Measurements from ENCODE around the gene SMAD9. TPM values are rescaled to one million over a fixed set of nuclear protein-coding genes. Genes with fewer than 3 reads are reported as not detected.

The SMAD9 gene
- total and polyA plus RNA-seq, 2 of the 4 experiments (the other 2 are of a cell fraction), result 3.2 to 4.8 TPM

DNA sequence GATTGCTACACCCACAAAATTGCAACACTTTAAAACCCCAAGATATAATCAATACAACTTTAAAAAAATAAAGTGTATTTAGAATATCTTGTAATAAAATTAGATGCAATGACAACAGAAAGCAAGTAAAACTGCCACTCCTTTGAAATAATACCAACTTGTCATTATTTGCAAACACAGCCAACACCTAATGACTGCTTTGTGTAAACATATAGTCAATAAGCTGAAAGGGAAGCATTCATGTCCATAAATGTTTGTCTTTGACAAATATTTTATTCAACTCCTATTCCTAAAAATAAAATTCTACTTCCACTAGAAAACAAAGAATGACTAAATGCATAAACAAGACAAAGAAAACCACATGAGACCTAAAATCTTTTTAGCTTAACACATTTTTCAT is 6.6 kb downstream of the SMAD9 start:
- Histone ChIP-seq H3K9me3 (ENCODE audit: control insufficient read depth, insufficient read depth, low read length) (no peaks in the 10 kb centered on the region), H3K9ac (ENCODE audit: low read depth, low read length) (no peak overlapping the region), H4K8ac (ENCODE audit: low read depth in 2 of 2, low read length in 2 of 2) (no peak overlapping the region), H2BK20ac (ENCODE audit: low read depth, low read length) (no peak overlapping the region), H3K18ac (ENCODE audit: low read depth, low read length) (no peak overlapping the region), H2BK5ac (ENCODE audit: low read depth, low read length, poor library complexity, severe bottlenecking) (no peak overlapping the region), H3K14ac (replicated peaks; ENCODE audit: low read depth, low read length) (no peak overlapping the region), H4K91ac (ENCODE audit: insufficient read depth, low read depth, low read length) (no peak overlapping the region), H3K27me3 (ENCODE audit: control insufficient read depth, insufficient read depth, low read length) (no peaks in the 10 kb centered on the region), H3K27ac (ENCODE audit: insufficient read depth, low read length) (no peak overlapping the region), H4K5ac (ENCODE audit: low read depth, low read length) (no peak overlapping the region), H2AK9ac (replicated peaks; ENCODE audit: low read depth, low read length, poor library complexity) (no peak overlapping the region), H2AFZ (replicated peaks; ENCODE audit: low read length, poor library complexity) (no peak overlapping the region), H2BK15ac (ENCODE audit: low read depth, low read length) (no peak overlapping the region), H2AK5ac (ENCODE audit: low read depth, low read length) (no peak overlapping the region), H3K79me1 (ENCODE audit: low read depth in 1 of 2, low read length in 2 of 2) (peaks cover 21 to 63% of the 10 kb centered on the region in 2 experiments), H2BK120ac (ENCODE audit: low read depth, low read length) (no peak overlapping the region), H3K4me3 (ENCODE audit: insufficient read depth, low read depth, low read length) (no peak overlapping the region), H4K20me1 (ENCODE audit: insufficient read depth, low read length) (peaks cover 5% of the 10 kb centered on the region; the same call in 1 of the 2 replicates), H3K4me2 (ENCODE audit: low read depth, low read length) (no peak overlapping the region), H3K56ac (ENCODE audit: extremely low read depth, insufficient read depth, low read length) (no peak overlapping the region), H3K4ac (ENCODE audit: low read depth, low read length) (no peak overlapping the region), H3K23ac (ENCODE audit: low read depth, low read length) (no peak overlapping the region), H3K4me1 (ENCODE audit: control insufficient read depth, insufficient read depth, low read length) (peaks cover 7% of the 10 kb centered on the region), H3K36me3 (ENCODE audit: control insufficient read depth, insufficient read depth, low read length) (no peaks in the 10 kb centered on the region), H3K9me1 (ENCODE audit: insufficient read depth, low read length) (peaks cover 15% of the 10 kb centered on the region)
- in situ Hi-C loops (cut with MboI; ENCODE audit: low sequenced_read_pairs) (no loop called here), intact Hi-C loops (cut with micrococcal nuclease) (no loop called here), dilution Hi-C loops (cut with HindIII; ENCODE audit: low sequenced_read_pairs, unreplicated experiment) (no loop called here)
- no peak for DNase-seq
- POLR2A ChIA-PET (ENCODE audit: unreplicated experiment), result no interaction called here
- BruUV-seq (replicated peaks), result no TSS peak
- CTCF ChIA-PET, result interaction anchor here (0.7 kb wide), 1 partner anchor 69 kb away, joined by 3 read pairs; no protein-coding TSS in a partner anchor
- TF ChIP-seq RCOR1 (IDR thresholded peaks at IDR 0.05; ENCODE audit: insufficient replicate concordance, low read length), result no peak
- TF ChIP-seq SMC3 (IDR thresholded peaks at IDR 0.05; ENCODE audit: low read depth, low read length), result no peak
- TF ChIP-seq BHLHE40 (IDR thresholded peaks at IDR 0.05; ENCODE audit: low read depth, low read length), result no peak
- TF ChIP-seq, protein P1, sequence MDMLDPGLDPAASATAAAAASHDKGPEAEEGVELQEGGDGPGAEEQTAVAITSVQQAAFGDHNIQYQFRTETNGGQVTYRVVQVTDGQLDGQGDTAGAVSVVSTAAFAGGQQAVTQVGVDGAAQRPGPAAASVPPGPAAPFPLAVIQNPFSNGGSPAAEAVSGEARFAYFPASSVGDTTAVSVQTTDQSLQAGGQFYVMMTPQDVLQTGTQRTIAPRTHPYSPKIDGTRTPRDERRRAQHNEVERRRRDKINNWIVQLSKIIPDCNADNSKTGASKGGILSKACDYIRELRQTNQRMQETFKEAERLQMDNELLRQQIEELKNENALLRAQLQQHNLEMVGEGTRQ (IDR thresholded peaks at IDR 0.05; ENCODE audit: low read depth, low read length), result no peak
- no peak for TF ChIP-seq FOS (IDR thresholded peaks at IDR 0.05; ENCODE audit: low read depth, low read length)
- TF ChIP-seq MAFK (IDR thresholded peaks at IDR 0.05; ENCODE audit: low read depth, low read length), result no peak
- no peak for TF ChIP-seq POLR2A (IDR thresholded peaks at IDR 0.05; ENCODE audit: low read depth, low read length)
- no peak for TF ChIP-seq CHD1 (IDR thresholded peaks at IDR 0.05; ENCODE audit: low read depth, low read length)
- no peak for TF ChIP-seq RAD21 (IDR thresholded peaks at IDR 0.05; ENCODE audit: low read length)
- TF ChIP-seq, protein P2, sequence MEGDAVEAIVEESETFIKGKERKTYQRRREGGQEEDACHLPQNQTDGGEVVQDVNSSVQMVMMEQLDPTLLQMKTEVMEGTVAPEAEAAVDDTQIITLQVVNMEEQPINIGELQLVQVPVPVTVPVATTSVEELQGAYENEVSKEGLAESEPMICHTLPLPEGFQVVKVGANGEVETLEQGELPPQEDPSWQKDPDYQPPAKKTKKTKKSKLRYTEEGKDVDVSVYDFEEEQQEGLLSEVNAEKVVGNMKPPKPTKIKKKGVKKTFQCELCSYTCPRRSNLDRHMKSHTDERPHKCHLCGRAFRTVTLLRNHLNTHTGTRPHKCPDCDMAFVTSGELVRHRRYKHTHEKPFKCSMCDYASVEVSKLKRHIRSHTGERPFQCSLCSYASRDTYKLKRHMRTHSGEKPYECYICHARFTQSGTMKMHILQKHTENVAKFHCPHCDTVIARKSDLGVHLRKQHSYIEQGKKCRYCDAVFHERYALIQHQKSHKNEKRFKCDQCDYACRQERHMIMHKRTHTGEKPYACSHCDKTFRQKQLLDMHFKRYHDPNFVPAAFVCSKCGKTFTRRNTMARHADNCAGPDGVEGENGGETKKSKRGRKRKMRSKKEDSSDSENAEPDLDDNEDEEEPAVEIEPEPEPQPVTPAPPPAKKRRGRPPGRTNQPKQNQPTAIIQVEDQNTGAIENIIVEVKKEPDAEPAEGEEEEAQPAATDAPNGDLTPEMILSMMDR (conservative IDR thresholded peaks at IDR 0.05; ENCODE audit: low read depth, low read length), result no peak
- no peak for TF ChIP-seq MAZ (IDR thresholded peaks at IDR 0.05; ENCODE audit: borderline replicate concordance, low read depth, low read length)
- TF ChIP-seq, protein P3, sequence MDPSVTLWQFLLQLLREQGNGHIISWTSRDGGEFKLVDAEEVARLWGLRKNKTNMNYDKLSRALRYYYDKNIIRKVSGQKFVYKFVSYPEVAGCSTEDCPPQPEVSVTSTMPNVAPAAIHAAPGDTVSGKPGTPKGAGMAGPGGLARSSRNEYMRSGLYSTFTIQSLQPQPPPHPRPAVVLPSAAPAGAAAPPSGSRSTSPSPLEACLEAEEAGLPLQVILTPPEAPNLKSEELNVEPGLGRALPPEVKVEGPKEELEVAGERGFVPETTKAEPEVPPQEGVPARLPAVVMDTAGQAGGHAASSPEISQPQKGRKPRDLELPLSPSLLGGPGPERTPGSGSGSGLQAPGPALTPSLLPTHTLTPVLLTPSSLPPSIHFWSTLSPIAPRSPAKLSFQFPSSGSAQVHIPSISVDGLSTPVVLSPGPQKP (IDR thresholded peaks at IDR 0.05; ENCODE audit: borderline replicate concordance, low read depth, low read length), result no peak
- no peak for ATAC-seq (ENCODE audit: low read depth)
